ENCODE results near the gene AOPEP. TPM values are rescaled to one million over a fixed set of nuclear protein-coding genes. Genes with fewer than 3 reads are reported as not detected.

Gene AOPEP
- total and polyA plus RNA-seq, 10 donors: 14.8 to 86.1 (median 51.3) TPM

GRCh38 chr9:94851892-94852291, 125.4 kb downstream of the AOPEP start:
- Histone ChIP-seq H3K4me1 (peaks cover 0 to 12% (median 0%) of the 10 kb centered on the region in 6 donors), H3K4me3 (no peak overlapping the region), H3K9me3 (no peaks in the 10 kb centered on the region), H3K36me3 (peaks cover 0 to 7% (median 0%) of the 10 kb centered on the region in 6 donors), H3K27me3 (replicated peaks in 1 of 7) (no peaks in the 10 kb centered on the region), H3K27ac (no peak overlapping the region)
- 87 to 98% (median 93%) methylated on average over 5 of the region's 5 CpGs for WGBS, 5 donors
- no peak for DNase-seq
- TF ChIP-seq POLR2AphosphoS5 (IDR thresholded peaks at IDR 0.05): no peak
- intact Hi-C loops (cut with DNase I; ENCODE audit: low total_unique reads): no loop called here

- DNase-seq: no peak
- WGBS, 5 donors: 87 to 96% (median 92%) methylated on average over 4 of the region's 4 CpGs
- Histone ChIP-seq H3K27me3 (replicated peaks in 1 of 7) (no peaks in the 10 kb centered on the region), H3K27ac (no peak overlapping the region), H3K4me1 (peaks cover 0 to 8% (median 0%) of the 10 kb centered on the region in 6 donors), H3K9me3 (no peaks in the 10 kb centered on the region), H3K36me3 (peaks cover 0 to 7% (median 0%) of the 10 kb centered on the region in 6 donors), H3K4me3 (no peak overlapping the region)
- no peak for TF ChIP-seq CTCF (IDR thresholded peaks at IDR 0.05 in 8 of 11, conservative IDR thresholded peaks at IDR 0.05 in 3 of 11)
- TF ChIP-seq POLR2A (IDR thresholded peaks at IDR 0.05): no peak
- no peak for TF ChIP-seq POLR2AphosphoS5 (IDR thresholded peaks at IDR 0.05)
- intact Hi-C loops (cut with DNase I; ENCODE audit: low total_unique reads): no loop called here
These were observed 125.9 kb downstream of the AOPEP start for GRCh38 chr9:94852373-94852772.

GRCh38 chr9:94853887-94854286, 127.4 kb downstream of the AOPEP start:
- 92 to 96% (median 94%) methylated on average over 3 of the region's 3 CpGs for WGBS, 5 donors
- H3K9me3 ChIP-seq: peaks cover 0 to 6% (median 0%) of the 10 kb centered on the region in 8 donors
- H3K4me3 ChIP-seq: no peak overlapping the region
- DNase-seq: no peak
- peaks cover 0 to 2% (median 0%) of the 10 kb centered on the region in 6 donors for H3K4me1 ChIP-seq
- TF ChIP-seq CTCF (IDR thresholded peaks at IDR 0.05 in 8 of 11, conservative IDR thresholded peaks at IDR 0.05 in 3 of 11) (no peak), POLR2AphosphoS5 (IDR thresholded peaks at IDR 0.05) (no peak), POLR2A (IDR thresholded peaks at IDR 0.05) (no peak)
- H3K36me3 ChIP-seq: peaks cover 0 to 7% (median 0%) of the 10 kb centered on the region in 6 donors
- intact Hi-C loops (cut with DNase I; ENCODE audit: low total_unique reads): no loop called here
- no peaks in the 10 kb centered on the region for H3K27me3 ChIP-seq (replicated peaks in 1 of 7)
- H3K27ac ChIP-seq: no peak overlapping the region

GRCh38 chr9:94855903-94856302, 129.4 kb downstream of the AOPEP start:
- DNase-seq: no peak
- intact Hi-C loops (cut with DNase I; ENCODE audit: low total_unique reads): no loop called here

More at GRCh38 chr9:94855903-94856302, 129.4 kb downstream of the AOPEP start:
- H3K27ac ChIP-seq: no peak overlapping the region
- H3K4me1 ChIP-seq: peaks cover 5 to 21% (median 8%) of the 10 kb centered on the region in 6 donors
- WGBS, 5 donors: 88 to 95% (median 94%) methylated on average over 5 of the region's 5 CpGs
- no peak overlapping the region for H3K4me3 ChIP-seq
- H3K27me3 ChIP-seq (replicated peaks in 1 of 7): no peaks in the 10 kb centered on the region
- TF ChIP-seq POLR2AphosphoS5 (IDR thresholded peaks at IDR 0.05) (no peak), CTCF (IDR thresholded peaks at IDR 0.05 in 8 of 11, conservative IDR thresholded peaks at IDR 0.05 in 3 of 11) (no peak), POLR2A (IDR thresholded peaks at IDR 0.05) (no peak)
- peaks cover 0 to 2% (median 0%) of the 10 kb centered on the region in 6 donors for H3K36me3 ChIP-seq
- H3K9me3 ChIP-seq: peaks cover 0 to 6% (median 0%) of the 10 kb centered on the region in 8 donors

All from spleen (tissue), 11 donors.